GM12891 (cell line): ENCODE data around the gene OPN1MW.
"Not testable (repeated sequence)": the region's sequence is repeated elsewhere in the genome, so short reads cannot be mapped to it uniquely, and the experiment has no call there.

Experiments used
- PAX5 ChIP-seq: IDR thresholded peaks from 2 replicates; pipeline ENCODE4 v1.6.1; 2011; ENCODE audit warnings: low read length, moderate library complexity, mild to moderate bottlenecking; ENCODE audit not compliant: insufficient read depth, severe bottlenecking
- POLR2A ChIP-seq: IDR thresholded peaks from 2 replicates; pipeline ENCODE4 v1.6.1; 2011; ENCODE audit warnings: low read depth, low read length, control low read depth
- POLR2AphosphoS5 ChIP-seq: IDR thresholded peaks from 2 replicates; pipeline ENCODE4 v1.6.1; 2011; ENCODE audit warnings: low read depth, low read length, control low read depth
- POU2F2 ChIP-seq: IDR thresholded peaks from 2 replicates; pipeline ENCODE4 v1.6.1; 2011; ENCODE audit warnings: low read depth, mild to moderate bottlenecking, control low read depth, low read length, moderate library complexity
- SPI1 ChIP-seq: IDR thresholded peaks from 2 replicates; pipeline ENCODE4 v1.6.1; 2011; ENCODE audit warnings: low read depth, low read length, control low read depth
- TAF1 ChIP-seq: IDR thresholded peaks from 2 replicates; pipeline ENCODE4 v1.6.1; 2011; ENCODE audit warnings: low read depth, low read length, control low read depth

- not testable (repeated sequence) for TF ChIP-seq TAF1, SPI1, PAX5, POLR2A, POLR2AphosphoS5, POU2F2
Measured at GRCh38 chrX:154209670-154210418, 27.4 kb downstream of the OPN1MW start.
